SHP77 treated with DMSO at 0.1 percent for 48 hours (cell line): ENCODE measurements around the gene MAP3K2.

ENCODE experiments used
- DNase-seq: peaks from one replicate; lab custom pipeline; 2025; lab: John Stamatoyannopoulos, UW

The MAP3K2 gene

DNA sequence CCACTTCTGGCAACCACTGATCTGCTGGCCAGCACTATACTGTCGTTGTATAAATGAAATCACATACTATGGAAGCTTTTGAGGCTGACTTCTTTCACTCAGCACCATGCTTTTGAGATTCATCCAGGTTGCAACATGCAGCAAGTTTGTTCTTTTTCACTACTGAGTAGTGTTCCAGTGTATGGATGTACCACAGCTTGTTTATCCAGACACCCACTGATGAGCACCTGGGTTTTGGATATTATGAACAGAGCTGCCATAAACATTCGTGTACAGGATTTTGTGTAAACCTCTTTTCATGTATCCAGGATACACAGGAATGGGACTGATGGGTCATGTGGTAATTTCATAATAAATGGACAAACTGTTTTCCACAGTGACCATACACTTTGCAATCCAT lies 104.5 kb downstream of the MAP3K2 start:
- DNase-seq, result no peak

DNA sequence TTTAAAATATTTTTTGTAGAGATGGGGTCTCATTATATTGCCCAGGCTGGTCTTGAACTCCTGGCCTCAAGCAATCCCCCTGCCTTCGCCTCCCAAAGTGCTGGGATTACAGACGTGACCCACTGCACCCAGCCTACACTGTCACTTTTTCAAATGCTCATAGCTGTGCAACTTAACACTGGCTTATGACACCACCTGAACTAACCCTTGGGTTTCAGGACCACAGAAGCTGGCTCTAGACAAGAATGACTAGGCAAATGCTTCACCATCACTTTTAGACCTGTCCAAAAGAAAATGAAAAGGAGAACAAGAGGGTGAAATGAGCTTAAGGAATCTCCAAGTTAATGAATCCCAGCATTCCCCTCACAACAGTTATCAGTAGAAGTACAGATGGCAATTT lies 107.1 kb downstream of the MAP3K2 start:
- DNase-seq, result no peak

DNA sequence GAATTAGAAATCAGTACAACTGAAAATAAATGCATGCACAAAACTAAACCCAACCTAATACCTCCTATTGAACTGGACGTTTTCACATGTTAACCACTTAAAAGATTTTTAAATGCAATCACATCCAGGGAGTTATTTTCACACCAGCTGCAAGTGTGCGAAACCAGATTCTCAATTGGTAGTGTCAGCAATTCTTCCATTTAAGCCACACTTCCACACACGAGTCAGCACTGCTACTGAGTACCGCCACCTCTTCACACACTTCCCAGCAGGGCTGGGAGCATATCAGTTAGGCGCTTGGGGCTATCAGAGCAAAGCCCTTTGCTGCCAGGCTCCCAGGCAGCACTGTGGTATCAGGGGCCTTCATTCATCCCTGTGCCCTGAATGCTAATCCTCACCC lies 108.0 kb downstream of the MAP3K2 start:
- no peak for DNase-seq

DNA sequence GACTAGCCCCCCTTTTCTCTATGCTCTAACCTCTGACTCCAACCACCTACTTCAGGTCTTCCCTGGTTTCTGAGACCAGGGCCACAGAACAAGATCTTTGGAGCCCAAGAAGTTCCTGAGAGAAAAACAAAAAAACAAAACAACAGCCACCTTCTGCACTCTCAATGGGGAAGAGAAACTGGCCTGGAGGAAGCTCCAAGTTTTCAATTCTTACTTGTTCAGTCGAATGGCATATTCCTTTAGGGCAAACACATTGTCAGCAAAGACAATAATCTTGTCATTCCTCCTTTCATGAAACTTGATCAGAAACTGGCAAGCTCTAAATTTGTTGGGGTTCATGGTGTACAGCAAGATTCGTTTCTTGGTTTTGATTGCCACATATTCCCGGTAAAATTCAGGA lies 108.8 kb downstream of the MAP3K2 start:
- no peak for DNase-seq

DNA sequence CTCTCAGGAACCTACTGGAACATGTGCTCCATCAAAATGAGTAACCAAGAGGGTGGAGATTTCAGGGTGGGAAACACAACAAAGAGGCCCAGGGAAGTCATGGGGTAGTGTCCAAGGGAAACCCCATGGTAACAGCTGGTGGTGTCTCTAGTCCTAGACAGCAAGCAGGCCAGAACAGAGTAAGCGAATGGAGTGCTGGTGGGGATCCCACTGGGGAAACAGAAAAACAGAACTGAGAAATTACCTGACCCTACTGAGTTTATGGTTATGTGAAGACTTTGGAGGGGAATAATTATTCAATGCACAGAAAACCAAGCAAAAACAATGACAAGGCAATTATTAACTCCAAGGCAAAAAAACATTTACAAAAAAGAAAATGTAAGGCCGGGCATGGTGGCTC lies 110.7 kb downstream of the MAP3K2 start:
- no peak for DNase-seq

DNA sequence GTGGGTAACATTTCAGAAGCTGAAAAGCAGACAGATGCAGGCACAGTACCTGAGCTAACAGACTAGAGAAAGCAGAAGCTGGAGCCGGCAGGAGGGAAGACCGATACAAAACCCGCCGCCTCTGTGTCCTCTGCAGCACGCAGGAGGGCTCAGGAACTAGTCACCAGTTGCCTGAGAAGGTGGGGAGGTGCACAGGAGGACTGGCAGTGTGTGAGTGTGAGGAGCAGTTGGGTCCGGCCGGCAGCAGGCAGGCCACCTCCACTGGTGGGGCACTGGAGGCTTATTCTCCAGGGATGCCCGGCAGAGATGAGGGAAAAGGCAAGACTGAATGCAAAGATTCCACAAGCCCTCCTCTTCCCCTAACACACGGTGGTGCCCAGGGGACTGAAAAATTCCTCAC lies 112.0 kb downstream of the MAP3K2 start:
- no peak for DNase-seq

DNA sequence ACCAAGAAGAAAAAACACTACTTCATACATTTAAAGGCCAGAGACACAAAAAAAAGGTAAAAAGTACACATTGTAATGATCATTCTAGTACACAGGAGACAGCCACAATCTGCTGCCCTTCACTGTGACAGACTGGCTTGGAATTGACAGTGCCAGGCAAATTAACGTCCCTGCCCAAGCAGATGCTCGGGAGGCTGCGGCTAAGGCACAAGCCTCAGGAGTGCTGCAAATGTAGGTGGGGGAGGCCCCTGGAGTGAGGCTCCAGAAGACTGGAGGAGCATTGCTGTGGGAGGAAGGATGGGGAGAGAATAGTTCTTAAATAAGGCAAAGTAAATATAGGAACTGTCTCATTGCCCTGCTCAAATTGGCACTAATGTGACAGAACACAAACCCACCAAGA lies 112.4 kb downstream of the MAP3K2 start:
- DNase-seq, result no peak

DNA sequence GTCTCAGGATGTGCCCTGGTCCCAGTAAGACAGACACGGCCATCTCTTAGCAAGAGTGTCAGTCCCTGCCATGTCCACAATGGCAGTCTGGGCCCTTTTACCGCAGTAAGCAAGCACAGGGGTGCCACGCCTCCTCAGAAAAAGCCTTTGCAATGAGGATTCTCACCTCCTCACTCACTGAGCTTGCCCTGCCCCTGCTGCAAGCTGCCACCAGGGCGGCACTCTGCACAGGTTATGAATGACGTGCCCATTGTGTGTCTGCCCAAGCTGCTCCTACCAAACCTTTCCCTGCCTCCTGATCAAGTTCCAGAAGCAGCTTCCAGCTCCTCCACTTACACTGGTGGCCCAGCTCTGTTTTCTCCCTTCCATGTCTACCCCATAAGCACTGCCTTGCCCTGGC lies 117.1 kb downstream of the MAP3K2 start:
- no peak for DNase-seq

DNA sequence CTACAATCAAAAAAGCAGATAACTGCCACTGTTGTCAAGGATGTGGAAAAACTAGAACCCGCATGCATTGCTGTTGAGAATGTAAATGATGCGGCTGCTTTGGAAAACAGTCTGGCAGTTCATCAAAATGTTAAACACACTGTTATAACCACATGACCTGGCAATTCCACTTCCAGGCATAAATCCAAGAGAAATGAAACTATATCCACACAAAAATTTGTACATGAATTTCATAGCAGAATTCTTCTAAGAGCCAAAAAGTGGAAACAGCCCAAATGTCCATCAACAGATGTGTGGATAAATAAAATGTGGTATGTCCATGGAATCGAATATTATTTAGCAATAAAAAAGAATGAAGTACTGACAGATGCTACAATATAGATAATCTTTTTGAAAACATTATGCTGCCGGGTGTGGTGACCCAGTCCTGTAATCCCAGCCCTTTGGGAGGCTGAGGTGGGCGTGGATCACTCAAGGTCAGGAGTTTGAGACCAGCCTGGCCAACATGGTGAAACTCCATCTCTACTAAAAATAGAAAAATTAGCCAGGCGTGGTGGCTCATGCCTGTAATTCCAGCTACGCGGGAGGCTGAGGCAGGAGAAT lies 125.9 kb downstream of the MAP3K2 start:
- no peak for DNase-seq

DNA sequence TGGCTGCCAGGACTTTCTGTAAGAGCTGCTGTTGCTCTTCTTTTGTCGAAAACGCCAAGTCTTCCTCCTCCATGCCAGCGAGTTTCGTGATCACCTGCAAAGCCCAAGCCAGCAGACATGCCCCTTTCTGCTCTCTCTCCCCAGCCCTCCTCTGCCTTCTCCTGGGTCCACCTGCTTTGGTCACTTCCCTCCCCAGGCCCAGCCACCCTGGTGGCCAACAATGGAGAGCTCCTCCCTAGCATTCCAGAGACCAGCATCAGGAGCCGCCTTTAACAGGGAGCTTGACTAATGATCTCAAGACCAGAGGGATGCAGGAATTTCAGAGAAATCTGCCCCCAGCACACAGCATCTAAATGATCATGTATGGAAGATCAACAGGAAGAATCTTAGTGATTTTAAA lies 128.4 kb downstream of the MAP3K2 start:
- DNase-seq, result no peak

DNA sequence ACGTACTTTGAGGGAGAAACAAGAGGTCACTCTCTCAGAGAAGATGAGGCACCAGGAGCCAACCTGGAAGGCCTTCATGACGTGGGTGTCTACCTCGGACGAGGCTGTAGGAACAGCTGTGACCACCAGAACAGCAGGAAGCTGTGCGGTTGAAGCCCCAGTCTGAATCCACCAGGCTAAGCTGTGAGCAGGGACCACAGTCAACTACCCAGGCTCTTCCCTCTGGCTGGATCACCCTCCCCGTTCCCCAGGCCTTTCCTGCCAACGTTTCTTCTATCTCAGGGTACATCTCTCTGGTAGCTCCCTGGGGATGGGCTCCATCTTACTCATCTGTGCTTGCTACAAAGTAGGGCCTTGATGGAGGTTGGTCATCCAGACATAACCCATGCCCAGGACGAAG lies 130.9 kb downstream of the MAP3K2 start:
- no peak for DNase-seq

DNA sequence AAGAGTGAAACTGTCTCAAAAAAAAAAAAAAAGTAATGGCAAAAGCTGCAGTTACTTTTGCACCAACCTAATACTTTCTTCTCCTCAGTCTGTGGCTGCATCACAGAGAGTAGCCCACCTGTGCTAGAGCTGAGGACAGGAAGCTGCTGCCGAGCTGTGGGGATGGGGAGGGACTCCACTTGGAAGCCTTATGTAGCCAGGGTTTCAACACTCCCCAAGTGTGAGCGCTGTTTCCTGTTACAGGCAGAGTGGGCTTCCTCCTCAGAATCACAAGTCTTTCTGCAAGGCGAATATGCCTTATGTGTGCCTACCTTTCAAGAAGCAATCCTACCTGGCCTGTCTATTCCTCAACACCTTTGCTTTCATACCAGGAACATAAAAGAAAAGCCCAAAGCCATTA lies 131.4 kb downstream of the MAP3K2 start:
- no peak for DNase-seq

DNA sequence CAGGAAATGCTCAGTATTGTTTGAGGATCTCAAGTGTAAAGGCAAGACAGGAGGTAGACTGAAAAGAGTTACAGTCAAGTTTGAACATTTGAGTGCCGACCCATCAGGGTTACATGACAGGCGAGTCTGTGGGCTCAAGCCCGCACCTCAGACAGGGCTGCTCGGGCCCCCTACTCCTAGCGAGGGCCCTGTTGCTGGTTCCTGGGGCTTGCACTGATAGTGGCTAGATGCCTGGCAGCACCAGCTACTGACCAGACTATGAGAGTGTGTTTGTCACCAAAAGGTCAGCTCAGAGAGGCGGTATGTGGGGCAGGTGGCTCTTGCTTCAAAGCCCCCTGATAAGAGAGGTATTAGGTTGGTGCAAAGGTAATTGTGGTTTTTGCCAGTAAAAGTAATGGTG lies 132.1 kb downstream of the MAP3K2 start:
- no peak for DNase-seq

DNA sequence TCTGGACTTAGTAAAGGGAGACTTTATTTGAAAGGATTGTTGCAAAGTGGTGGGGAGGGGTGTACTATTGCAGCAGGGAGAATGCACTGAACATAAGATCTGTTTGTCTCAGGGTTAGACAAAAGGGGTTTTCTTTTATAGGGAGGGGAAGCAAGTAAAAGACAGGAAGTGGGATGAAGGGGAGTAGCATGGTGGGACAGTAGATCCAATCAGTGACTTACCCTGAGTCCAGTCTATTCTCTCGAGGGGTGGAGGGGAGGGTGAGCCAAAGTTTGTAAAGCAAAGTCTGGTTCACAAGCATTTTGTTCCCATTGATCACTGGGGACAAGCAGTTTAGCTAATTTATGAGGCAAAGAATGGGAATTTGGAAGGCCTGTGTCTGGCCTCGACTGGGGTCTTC lies 132.6 kb downstream of the MAP3K2 start:
- no peak for DNase-seq

DNA sequence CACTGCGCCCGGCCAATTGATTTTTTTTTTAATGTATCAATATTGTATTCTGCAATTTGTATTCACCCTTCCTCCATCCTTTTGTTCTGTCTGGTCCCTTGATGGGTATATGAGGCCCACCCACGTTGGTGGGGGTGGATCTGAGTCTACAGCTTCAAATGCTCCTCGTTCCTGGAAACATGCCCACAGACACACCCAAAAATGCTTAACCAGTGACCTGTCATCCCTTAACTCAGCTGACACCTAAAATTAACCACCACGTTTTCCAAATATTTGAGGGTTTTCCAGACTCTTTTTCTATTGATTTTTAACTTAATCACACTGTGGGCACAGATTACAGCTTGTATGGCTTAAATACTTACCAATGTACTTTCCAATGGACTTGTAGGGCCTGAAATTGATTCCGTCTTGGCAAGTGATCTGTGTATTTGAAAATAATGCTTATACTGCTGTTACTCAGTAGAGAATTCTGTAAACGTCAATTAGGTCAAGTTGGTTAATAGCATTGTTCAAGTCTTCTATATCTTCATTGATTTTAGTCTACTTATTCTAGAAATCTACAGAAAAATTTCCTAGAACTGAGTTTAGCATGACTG lies 133.3 kb downstream of the MAP3K2 start:
- DNase-seq, result no peak
